CD4-positive, alpha-beta T cell (primary cell): ENCODE measurements around the gene SLC36A1. TPM values are rescaled to one million over a fixed set of nuclear protein-coding genes. Genes with fewer than 3 reads are reported as not detected.
A peak's percentile ranks its signal among the peaks of the same experiment; 100 is the strongest.

ENCODE experiments used
- ATAC-seq: fragments of 200-7000 bp; cut with Tn5 transposase; one replicate; pipeline ENCODE4 v1.10.0; 2022; ENCODE audit warnings: mild to moderate bottlenecking; ENCODE audit not compliant: poor library complexity
- CTCF ChIA-PET: fragments of 350-600 bp; sonication (Branson Sonifier 250); formaldehyde crosslinking; loops from one replicate; lab custom pipeline; 2021; ENCODE audit warnings: antibody characterized with exemption, inconsistent platforms; lab: Charles Lee
- POLR2A ChIA-PET: fragments of 350-600 bp; sonication (Branson Sonifier 250); formaldehyde crosslinking; loops from one replicate; lab custom pipeline; 2021; ENCODE audit warnings: antibody characterized with exemption, inconsistent platforms; lab: Charles Lee
- DNase-seq, 14 experiments: peaks; one replicate each; pipeline ENCODE4 v3.0.0-alpha.2; 2013 to 2020; ENCODE audit warnings: mixed read lengths in 2 of 14
- H3K27ac ChIP-seq, 2 donors: one replicate each; pipeline versions ENCODE4 v1.5.1 to v1.7.0; 2013; ENCODE audit warnings: low read length in 2 of 2, low read depth in 1 of 2, mild to moderate bottlenecking in 1 of 2
- H3K27me3 ChIP-seq, 2 experiments: 1 replicate in 1 of 2; 2 replicates in 1 of 2; pipeline versions ENCODE4 v1.6.1 to v1.7.0; 2013; ENCODE audit warnings: low read length in 2 of 2, control low read depth in 1 of 2, mild to moderate bottlenecking in 1 of 2, moderate library complexity in 1 of 2; ENCODE audit not compliant: insufficient read depth in 2 of 2, control insufficient read depth in 1 of 2
- H3K36me3 ChIP-seq: one replicate; pipeline ENCODE4 v1.6.1; 2013; ENCODE audit warnings: low read length, control low read depth; ENCODE audit not compliant: insufficient read depth
- H3K4me1 ChIP-seq: one replicate; pipeline ENCODE4 v1.6.1; 2013; ENCODE audit warnings: low read length, control low read depth; ENCODE audit not compliant: insufficient read depth
- H3K4me3 ChIP-seq: one replicate; pipeline ENCODE4 v1.5.1; 2013; ENCODE audit warnings: mild to moderate bottlenecking, low read length, moderate library complexity
- H3K9me3 ChIP-seq, 2 experiments: 1 replicate in 1 of 2; 2 replicates in 1 of 2; pipeline versions ENCODE4 v1.6.1 to v1.7.0; 2013; ENCODE audit warnings: low read length in 2 of 2, mild to moderate bottlenecking in 2 of 2, control low read depth in 1 of 2, moderate library complexity in 1 of 2; ENCODE audit not compliant: control insufficient read depth in 1 of 2, insufficient read depth in 1 of 2
- H3K27ac Mint-ChIP-seq: one replicate; pipeline ENCODE4 v1.8.0; 2020; ENCODE audit warnings: mixed read lengths
- H3K27me3 Mint-ChIP-seq: one replicate; pipeline ENCODE4 v1.8.0; 2021; ENCODE audit warnings: mixed read lengths
- H3K36me3 Mint-ChIP-seq: one replicate; pipeline ENCODE4 v1.8.0; 2021; ENCODE audit warnings: low read depth, mixed read lengths
- H3K4me1 Mint-ChIP-seq: one replicate; pipeline ENCODE4 v1.8.0; 2021; ENCODE audit warnings: low read depth, mixed read lengths
- H3K4me3 Mint-ChIP-seq: one replicate; pipeline ENCODE4 v1.8.0; 2020; ENCODE audit warnings: mild to moderate bottlenecking, mixed read lengths
- H3K9me3 Mint-ChIP-seq: one replicate; pipeline ENCODE4 v1.8.0; 2020; ENCODE audit warnings: mixed read lengths
- CTCF ChIP-seq: fragments of 200-600 bp; IDR thresholded peaks from one replicate; pipeline ENCODE4 v1.8.0; 2022; ENCODE audit warnings: antibody characterized with exemption, mild to moderate bottlenecking
- intact Hi-C, 2 experiments: fragments of 100-400 bp; cut with DNase I in 1 of 2; cut with micrococcal nuclease in 1 of 2; formaldehyde crosslinking; loops; one replicate each; pipeline versions ENCODE4 v1.15.1 to v1.9.0; 2023 to 2025; cut with DNase I, micrococcal nuclease
- total RNA-seq, 174 experiments: library from RNA in 2 of 174; stranded (reverse) in 2 of 174; gene quantifications; one replicate each; pipeline ENCODE4 v1.2.3 and lab custom pipeline; 2021 to 2026

The SLC36A1 gene
- total RNA-seq, 2 experiments from 2014 or later = 2.2 to 2.8 TPM

GRCh38 chr5:151520294-151520693 lies 72.9 kb downstream of the SLC36A1 start:
- ChIA-PET POLR2A (no interaction called here), CTCF (interaction anchor here (1.2 kb wide), 1 partner anchor 132 kb away, joined by 4 read pairs; no protein-coding TSS in a partner anchor)
- H3K4me1 Mint-ChIP-seq = no peaks in the 10 kb centered on the region
- no peaks in the 10 kb centered on the region for H3K4me1 ChIP-seq
- no peak overlapping the region for H3K4me3 ChIP-seq
- TF ChIP-seq CTCF = no peak
- no peaks in the 10 kb centered on the region for H3K27me3 Mint-ChIP-seq
- DNase-seq = peak in 1 of 14 experiments; percentile 9
- H3K27me3 ChIP-seq = no peaks in the 10 kb centered on the region
- intact Hi-C loops = no loop called here
- H3K9me3 Mint-ChIP-seq = no peaks in the 10 kb centered on the region
- no peak overlapping the region for H3K4me3 Mint-ChIP-seq
- H3K27ac ChIP-seq = no peak overlapping the region
- H3K36me3 ChIP-seq = no peaks in the 10 kb centered on the region
- no peak for ATAC-seq
- no peak overlapping the region for H3K27ac Mint-ChIP-seq
- no peaks in the 10 kb centered on the region for H3K9me3 ChIP-seq
- no peaks in the 10 kb centered on the region for H3K36me3 Mint-ChIP-seq

GRCh38 chr5:151522226-151522625 lies 74.8 kb downstream of the SLC36A1 start:
- ChIA-PET POLR2A (no interaction called here), CTCF (no interaction called here)
- H3K4me3 Mint-ChIP-seq = no peak overlapping the region
- TF ChIP-seq CTCF = no peak
- no peaks in the 10 kb centered on the region for H3K36me3 Mint-ChIP-seq
- Histone ChIP-seq H3K9me3 (no peaks in the 10 kb centered on the region), H3K36me3 (no peaks in the 10 kb centered on the region), H3K27me3 (no peaks in the 10 kb centered on the region), H3K4me1 (no peaks in the 10 kb centered on the region), H3K4me3 (no peak overlapping the region), H3K27ac (no peak overlapping the region)
- no peak overlapping the region for H3K27ac Mint-ChIP-seq
- intact Hi-C loops = no loop called here
- H3K27me3 Mint-ChIP-seq = no peaks in the 10 kb centered on the region
- no peaks in the 10 kb centered on the region for H3K9me3 Mint-ChIP-seq
- ATAC-seq (no peak), DNase-seq (no peak)
- no peaks in the 10 kb centered on the region for H3K4me1 Mint-ChIP-seq

GRCh38 chr5:151523335-151523734 lies 75.9 kb downstream of the SLC36A1 start:
- POLR2A ChIA-PET = interaction anchor here (1.4 kb wide), 1 partner anchor 76 kb away, joined by 3 read pairs; the partner anchor contains the start of gene SLC36A1
- Histone ChIP-seq H3K27me3 (no peaks in the 10 kb centered on the region), H3K27ac (no peak overlapping the region), H3K9me3 (no peaks in the 10 kb centered on the region), H3K4me3 (no peak overlapping the region), H3K36me3 (no peaks in the 10 kb centered on the region), H3K4me1 (no peaks in the 10 kb centered on the region)
- peak in 8 of 14 experiments; percentile 5 to 58 (median 26) for DNase-seq
- H3K27me3 Mint-ChIP-seq = no peaks in the 10 kb centered on the region
- peak; percentile 54 for ATAC-seq
- TF ChIP-seq CTCF = peak; percentile 34
- no peak overlapping the region for H3K27ac Mint-ChIP-seq
- CTCF ChIA-PET = interaction anchor here (0.7 to 1.9 kb wide), 2 partner anchors 73 to 76 kb away, joined by 3 to 6 read pairs; partner anchors contain the start of gene SLC36A1
- H3K9me3 Mint-ChIP-seq = no peaks in the 10 kb centered on the region
- no peaks in the 10 kb centered on the region for H3K4me1 Mint-ChIP-seq
- no peaks in the 10 kb centered on the region for H3K36me3 Mint-ChIP-seq
- intact Hi-C loops = loop anchor here in 1 of 2 experiments (1.0 kb wide), 2 partner anchors 76 to 129 kb away; partner anchors contain the start of gene SLC36A1
- no peak overlapping the region for H3K4me3 Mint-ChIP-seq
